Smooth muscle cell (in vitro differentiated cells): Measurements from ENCODE around the gene PRR20D. TPM values are rescaled to one million over a fixed set of nuclear protein-coding genes. Genes with fewer than 3 reads are reported as not detected.
"Not testable (repeated sequence)": the region's sequence is repeated elsewhere in the genome, so short reads cannot be mapped to it uniquely, and the experiment has no call there.

Source experiments
- DNase-seq: peaks from one replicate; lab custom pipeline; 2025; ENCODE audit not compliant: unreplicated experiment; lab: John Stamatoyannopoulos, UW
- H2AFZ ChIP-seq: fragments of 200-600 bp; sonication (generic); 2 replicates; pipeline ENCODE4 v1.6.0; 2016; ENCODE audit warnings: antibody characterized with exemption, low read depth, mild to moderate bottlenecking
- H3F3A ChIP-seq: fragments of 200-600 bp; sonication (generic); 2 replicates; pipeline ENCODE4 v1.6.0; 2017; ENCODE audit warnings: antibody characterized with exemption, low read depth
- H3K27ac ChIP-seq: fragments of 200-600 bp; sonication (generic); 2 replicates; pipeline ENCODE4 v1.5.1; 2016; ENCODE audit warnings: low read depth, mild to moderate bottlenecking
- H3K27me3 ChIP-seq: fragments of 200-600 bp; sonication (generic); 2 replicates; pipeline ENCODE4 v1.6.1; 2016; ENCODE audit warnings: low read depth, mild to moderate bottlenecking
- H3K36me3 ChIP-seq: fragments of 200-600 bp; sonication (generic); 2 replicates; pipeline ENCODE4 v1.5.1; 2016; ENCODE audit warnings: low read depth
- H3K4me1 ChIP-seq: fragments of 200-600 bp; sonication (generic); 2 replicates; pipeline ENCODE4 v1.5.1; 2016; ENCODE audit warnings: low read depth
- H3K4me2 ChIP-seq: fragments of 200-600 bp; sonication (generic); 2 replicates; pipeline ENCODE4 v1.6.0; 2016; ENCODE audit warnings: mild to moderate bottlenecking
- H3K4me3 ChIP-seq: fragments of 200-600 bp; sonication (generic); 2 replicates; pipeline ENCODE4 v1.5.1; 2016; ENCODE audit warnings: mild to moderate bottlenecking
- H3K79me2 ChIP-seq: fragments of 200-600 bp; sonication (generic); 2 replicates; pipeline ENCODE4 v1.6.0; 2016; ENCODE audit warnings: low read depth, mild to moderate bottlenecking
- H3K9ac ChIP-seq: fragments of 200-600 bp; sonication (generic); 2 replicates; pipeline ENCODE4 v1.6.0; 2016; ENCODE audit warnings: low read depth
- H3K9me3 ChIP-seq: fragments of 200-600 bp; sonication (generic); replicated peaks from 2 replicates; pipeline ENCODE4 v1.5.1; 2016; ENCODE audit warnings: low read depth
- H4K20me1 ChIP-seq: fragments of 200-600 bp; sonication (generic); 2 replicates; pipeline ENCODE4 v1.6.0; 2016; ENCODE audit warnings: low read depth
- CTCF ChIP-seq: fragments of 200-600 bp; sonication (generic); IDR thresholded peaks from 2 replicates; pipeline ENCODE4 v1.5.1; 2017; ENCODE audit warnings: borderline replicate concordance, mild to moderate bottlenecking, antibody characterized with exemption; ENCODE audit not compliant: insufficient read depth, poor library complexity, severe bottlenecking
- WGBS: methylation state at CpG from one replicate; pipeline ENCODE4 v1.1.7; 2016; ENCODE audit warnings: low lambda C conversion rate; 5-methylcytosine and 5-hydroxymethylcytosine counted together
- polyA plus RNA-seq: library from polyadenylated mRNA; unstranded; fragments of >200 nt; fragmentation: Nextera tagmentation; extraction: Ambion mirVana; gene quantifications from 2 replicates; pipeline ENCODE4 v1.2.1, GENCODE V29; 2016
- total RNA-seq: library from RNA; depleted of rRNA; stranded (reverse); fragments of >200 nt; gene quantifications from 2 replicates; pipeline ENCODE4 v1.2.3, GENCODE V29; 2014

The PRR20D gene
- total RNA-seq (not detected in 2 replicates), polyA plus RNA-seq (not detected in 2 replicates)

- H3K4me3 ChIP-seq, H3K79me2 ChIP-seq, H3K9me3 ChIP-seq, H3K36me3 ChIP-seq, H3K27me3 ChIP-seq, H3K4me2 ChIP-seq, H3K9ac ChIP-seq, H3K4me1 ChIP-seq, DNase-seq, H4K20me1 ChIP-seq, H2AFZ ChIP-seq, H3F3A ChIP-seq, H3K27ac ChIP-seq: not testable (repeated sequence)
- no CpG with 5 or more reads among the region's 22 CpGs for WGBS
Observed at GRCh38 chr13:57160332-57160731, at the start of gene PRR20D. TSS of gene PRR20D (plus strand) at chr13:57160632. CDS start at chr13:57161019, 387 bp downstream.

- TF ChIP-seq CTCF: no peak
- Histone ChIP-seq H3K9me3 (no peaks in the 10 kb centered on the region), H3K27me3 (no peaks in the 10 kb centered on the region), H3K4me2 (no peak overlapping the region), H3K4me1 (no peaks in the 10 kb centered on the region), H4K20me1 (no peaks in the 10 kb centered on the region), H3K9ac (no peak overlapping the region), H3K4me3 (no peak overlapping the region), H3K27ac (no peak overlapping the region), H2AFZ (no peak overlapping the region), H3K79me2 (no peaks in the 10 kb centered on the region), H3F3A (no peaks in the 10 kb centered on the region), H3K36me3 (no peaks in the 10 kb centered on the region)
- no peak for DNase-seq
- 91% methylated on average over 4 of the region's 4 CpGs for WGBS
Observed at GRCh38 chr13:57114945-57115344, 45.5 kb upstream of the PRR20D start.

- no peak overlapping the region for H3K27ac ChIP-seq
- H3K79me2 ChIP-seq: no peaks in the 10 kb centered on the region
- H3K9ac ChIP-seq: no peak overlapping the region
- no peak overlapping the region for H3K4me3 ChIP-seq
- 89% methylated on average over 1 of the region's 1 CpG for WGBS
- H3K27me3 ChIP-seq: no peaks in the 10 kb centered on the region
- no peaks in the 10 kb centered on the region for H4K20me1 ChIP-seq
- H3F3A ChIP-seq: no peaks in the 10 kb centered on the region
- H2AFZ ChIP-seq: no peak overlapping the region
- H3K4me1 ChIP-seq: no peaks in the 10 kb centered on the region
- DNase-seq: no peak
- H3K9me3 ChIP-seq: no peaks in the 10 kb centered on the region
- H3K36me3 ChIP-seq: no peaks in the 10 kb centered on the region
- no peak for TF ChIP-seq CTCF
- H3K4me2 ChIP-seq: no peak overlapping the region
Observed at GRCh38 chr13:57123681-57124080, 36.8 kb upstream of the PRR20D start.

GRCh38 chr13:57128909-57129308, 31.5 kb upstream of the PRR20D start:
- no peaks in the 10 kb centered on the region for H3K4me1 ChIP-seq
- no peak for DNase-seq
- no peak overlapping the region for H3K9ac ChIP-seq
- H3K27me3 ChIP-seq: no peaks in the 10 kb centered on the region
- H4K20me1 ChIP-seq: no peaks in the 10 kb centered on the region
- H3K4me2 ChIP-seq: no peak overlapping the region
- no peaks in the 10 kb centered on the region for H3K36me3 ChIP-seq
- no peaks in the 10 kb centered on the region for H3K79me2 ChIP-seq
- no peak overlapping the region for H2AFZ ChIP-seq
- TF ChIP-seq CTCF: no peak
- no peaks in the 10 kb centered on the region for H3K9me3 ChIP-seq
- no peak overlapping the region for H3K27ac ChIP-seq
- 78% methylated on average over 6 of the region's 6 CpGs for WGBS
- H3K4me3 ChIP-seq: no peak overlapping the region
- H3F3A ChIP-seq: no peaks in the 10 kb centered on the region
